Neural crest cell (in vitro differentiated cells): ENCODE data around the gene UBE2G1. TPM values are rescaled to one million over a fixed set of nuclear protein-coding genes. Genes with fewer than 3 reads are reported as not detected.
"Not testable (repeated sequence)": the region's sequence is repeated elsewhere in the genome, so short reads cannot be mapped to it uniquely, and the experiment has no call there.

Experiments used
- DNase-seq: peaks from one replicate; pipeline ENCODE4 v3.0.0; 2021; ENCODE audit warnings: low read depth, mixed read lengths, low spot score
- H3K27ac Mint-ChIP-seq: one replicate; pipeline ENCODE4 v1.8.0; 2021; ENCODE audit warnings: mild to moderate bottlenecking, mixed read lengths; ENCODE audit not compliant: unreplicated experiment
- H3K27me3 Mint-ChIP-seq: 2 replicates; pipeline ENCODE4 v1.8.0; 2021; ENCODE audit warnings: low read depth, mild to moderate bottlenecking, mixed read lengths
- H3K36me3 Mint-ChIP-seq: 2 replicates; pipeline ENCODE4 v1.8.0; 2021; ENCODE audit warnings: low read depth, mild to moderate bottlenecking, mixed read lengths
- H3K4me1 Mint-ChIP-seq: 2 replicates; pipeline ENCODE4 v1.8.0; 2021; ENCODE audit warnings: mixed read lengths
- H3K4me3 Mint-ChIP-seq: one replicate; pipeline ENCODE4 v1.8.0; 2021; ENCODE audit warnings: mild to moderate bottlenecking, mixed read lengths
- H3K9me3 Mint-ChIP-seq: 2 replicates; pipeline ENCODE4 v1.8.0; 2021; ENCODE audit warnings: mixed read lengths
- CTCF ChIP-seq: fragments of 200-600 bp; sonication (generic); conservative IDR thresholded peaks from 2 replicates; pipeline ENCODE4 v1.5.0; 2021; ENCODE audit warnings: antibody characterized with exemption, mild to moderate bottlenecking
- total RNA-seq: library from RNA; stranded (reverse); gene quantifications from 2 replicates; pipeline ENCODE4 v1.2.1, GENCODE V29; 2021

UBE2G1 gene
- total RNA-seq, 1 donor from 2014 or later, result 98.5 TPM

GRCh38 chr17:4375039-4375748 lies 8.7 kb upstream of the UBE2G1 start:
- H3K9me3 Mint-ChIP-seq, result no peaks in the 10 kb centered on the region
- no peaks in the 10 kb centered on the region for H3K4me1 Mint-ChIP-seq
- TF ChIP-seq CTCF, result no peak
- no peak overlapping the region for H3K27ac Mint-ChIP-seq
- no peak for DNase-seq
- H3K27me3 Mint-ChIP-seq, result no peaks in the 10 kb centered on the region
- no peak overlapping the region for H3K4me3 Mint-ChIP-seq
- no peaks in the 10 kb centered on the region for H3K36me3 Mint-ChIP-seq

GRCh38 chr17:4369557-4370230 lies 3.2 kb upstream of the UBE2G1 start:
- Mint-ChIP-seq H3K4me1 (peaks cover 11% of the 10 kb centered on the region), H3K36me3 (no peaks in the 10 kb centered on the region), H3K27ac (no peak overlapping the region), H3K9me3 (no peaks in the 10 kb centered on the region), H3K27me3 (no peaks in the 10 kb centered on the region), H3K4me3 (peak overlapping the region; percentile 57)
- no peak for TF ChIP-seq CTCF
- no peak for DNase-seq

- H3K4me1 Mint-ChIP-seq, result peaks cover 16% of the 10 kb centered on the region
- no peak for TF ChIP-seq CTCF
- no peaks in the 10 kb centered on the region for H3K9me3 Mint-ChIP-seq
- peak overlapping the region; percentile 51 for H3K4me3 Mint-ChIP-seq
- no peak for DNase-seq
- peaks cover 2% of the 10 kb centered on the region for H3K36me3 Mint-ChIP-seq
- no peak overlapping the region for H3K27ac Mint-ChIP-seq
- no peaks in the 10 kb centered on the region for H3K27me3 Mint-ChIP-seq
These were observed 1.9 kb upstream of the UBE2G1 start for GRCh38 chr17:4368341-4368740.

- not testable (repeated sequence) for DNase-seq, H3K27me3 Mint-ChIP-seq, H3K36me3 Mint-ChIP-seq, H3K9me3 Mint-ChIP-seq
- Mint-ChIP-seq H3K4me3 (peak overlapping the region; percentile 84), H3K4me1 (peaks cover 21% of the 10 kb centered on the region), H3K27ac (peak overlapping the region; percentile 62)
These were observed 702 bp upstream of the UBE2G1 start for GRCh38 chr17:4367177-4367576.

GRCh38 chr17:4365628-4366326 lies 698 bp downstream of the UBE2G1 start:
- no peaks in the 10 kb centered on the region for H3K27me3 Mint-ChIP-seq
- TF ChIP-seq CTCF, result no peak
- no peak overlapping the region for H3K4me3 Mint-ChIP-seq
- H3K4me1 Mint-ChIP-seq, result peaks cover 24% of the 10 kb centered on the region
- no peak overlapping the region for H3K27ac Mint-ChIP-seq
- H3K36me3 Mint-ChIP-seq, result peaks cover 9% of the 10 kb centered on the region
- no peaks in the 10 kb centered on the region for H3K9me3 Mint-ChIP-seq
- peak; percentile 48 for DNase-seq
